Keratinocyte (primary cell): Measurements from ENCODE around the gene RPH3AL. TPM values are rescaled to one million over a fixed set of nuclear protein-coding genes. Genes with fewer than 3 reads are reported as not detected.

ENCODE experiments used
- DNase-seq: peaks from one replicate; pipeline ENCODE4 v3.0.0-alpha.2; 2011; ENCODE audit warnings: low read depth, missing footprints, low spot score
- FAIRE-seq: peaks from 2 replicates; lab custom pipeline; 2011; peaks lifted over from hg19 to GRCh38; lab: Jason Lieb, UNC
- H2AFZ ChIP-seq: 2 replicates; pipeline ENCODE4 v1.6.0; 2012; ENCODE audit warnings: low read length, control low read depth, inconsistent platforms; ENCODE audit not compliant: control insufficient read depth
- H3K27ac ChIP-seq: 2 replicates; pipeline ENCODE4 v1.5.1; 2011; ENCODE audit warnings: low read length; ENCODE audit not compliant: control insufficient read depth, insufficient read depth
- H3K27me3 ChIP-seq: 3 replicates; pipeline ENCODE4 v1.6.0; 2011; ENCODE audit warnings: low read length; ENCODE audit not compliant: control insufficient read depth, insufficient read depth; ENCODE audit errors: extremely low read depth
- H3K36me3 ChIP-seq, 2 experiments: 2 replicates in 1 of 2; 3 replicates in 1 of 2; pipeline ENCODE4 v1.5.1; 2011; ENCODE audit warnings: low read length in 2 of 2, mild to moderate bottlenecking in 1 of 2; ENCODE audit not compliant: control insufficient read depth in 2 of 2, insufficient read depth in 2 of 2; ENCODE audit errors: extremely low read depth in 1 of 2
- H3K4me1 ChIP-seq: 3 replicates; pipeline ENCODE4 v1.5.1; 2011; ENCODE audit warnings: low read length; ENCODE audit not compliant: control insufficient read depth, insufficient read depth; ENCODE audit errors: extremely low read depth
- H3K4me2 ChIP-seq: 3 replicates; pipeline ENCODE4 v1.6.0; 2011; ENCODE audit warnings: low read depth, low read length; ENCODE audit not compliant: control insufficient read depth, insufficient read depth; ENCODE audit errors: extremely low read depth
- H3K4me3 ChIP-seq, 3 experiments: fragments of 200-600 bp in 1 of 3; sonication (generic) in 1 of 3; 2 replicates in 2 of 3; 3 replicates in 1 of 3; pipeline ENCODE4 v1.5.1; 2011 to 2016; ENCODE audit warnings: low read length in 3 of 3, mild to moderate bottlenecking in 3 of 3, control low read depth in 2 of 3, inconsistent platforms in 1 of 3, low read depth in 1 of 3, mixed read lengths in 1 of 3, mixed run types in 1 of 3, moderate library complexity in 1 of 3; ENCODE audit not compliant: control insufficient read depth in 2 of 3, insufficient read depth in 2 of 3; ENCODE audit errors: extremely low read depth in 1 of 3
- H3K79me2 ChIP-seq: 2 replicates; pipeline ENCODE4 v1.6.0; 2012; ENCODE audit warnings: low read length; ENCODE audit not compliant: control insufficient read depth, insufficient read depth
- H3K9ac ChIP-seq: 3 replicates; pipeline ENCODE4 v1.6.0; 2011; ENCODE audit warnings: low read length; ENCODE audit not compliant: control insufficient read depth, insufficient read depth; ENCODE audit errors: extremely low read depth
- H3K9me1 ChIP-seq: 3 replicates; pipeline ENCODE4 v1.6.0; 2011; ENCODE audit warnings: low read length; ENCODE audit not compliant: control insufficient read depth, insufficient read depth; ENCODE audit errors: extremely low read depth
- H3K9me3 ChIP-seq: 2 replicates; pipeline ENCODE4 v1.5.1; 2012; ENCODE audit warnings: low read depth, low read length; ENCODE audit not compliant: control insufficient read depth
- H4K20me1 ChIP-seq: 3 replicates; pipeline ENCODE4 v1.6.0; 2011; ENCODE audit warnings: low read length; ENCODE audit not compliant: control insufficient read depth, insufficient read depth; ENCODE audit errors: extremely low read depth
- EZH2 ChIP-seq: IDR thresholded peaks from one replicate; pipeline ENCODE4 v1.6.1; 2012; ENCODE audit warnings: inconsistent platforms, mild to moderate bottlenecking, low read length, moderate library complexity
- dilution Hi-C: fragments of 300-500 bp; cut with MboI; formaldehyde crosslinking; loops from one replicate; pipeline ENCODE4 v1.7.0; 2020; ENCODE audit warnings: low sequenced_read_pairs; ENCODE audit not compliant: extremely low pct_ligation_motif_present
- polyA plus RNA-seq, 5 experiments: library from polyadenylated mRNA; depleted of rRNA in 3 of 5; stranded (reverse) in 3 of 5; stranded (forward) in 1 of 5; unstranded in 1 of 5; fragments of >200 nt; gene quantifications; 1 replicate in 1 of 5; 2 replicates in 3 of 5; 3 replicates in 1 of 5; pipeline versions ENCODE4 v1.2.1 to v1.2.3, GENCODE V29; 2011 to 2012; ENCODE audit warnings: missing spikeins in 2 of 5, low read depth in 1 of 5, low replicate concordance in 1 of 5
- TF ChIP-seq, protein P1 (sequence below), 3 experiments: IDR thresholded peaks in 1 of 3; conservative IDR thresholded peaks in 1 of 3; optimal IDR thresholded peaks in 1 of 3; 2 replicates in 2 of 3; 3 replicates in 1 of 3; pipeline versions ENCODE3 to v1.5.1; 2011; ENCODE audit warnings: low read length in 3 of 3, mild to moderate bottlenecking in 3 of 3, moderate library complexity in 2 of 3, control low read depth in 1 of 3, inconsistent platforms in 1 of 3; ENCODE audit not compliant: insufficient read depth in 2 of 3; ENCODE audit errors: extremely low read depth in 1 of 3

Gene RPH3AL
- polyA plus RNA-seq, 1 donor (not counting 4 experiments of a cell fraction or from before 2014, with no cell fraction given), result 0.31 TPM

GRCh38 chr17:165939-166338, 186.7 kb downstream of the RPH3AL start:
- no peaks in the 10 kb centered on the region for H3K9me3 ChIP-seq
- DNase-seq (no peak), FAIRE-seq (no peak)

GRCh38 chr17:164303-165235, 188.0 kb downstream of the RPH3AL start:
- H3K27ac ChIP-seq, result no peak overlapping the region
- H3K9me3 ChIP-seq, result no peaks in the 10 kb centered on the region
- no peaks in the 10 kb centered on the region for H3K9me1 ChIP-seq
- DNase-seq (no peak), FAIRE-seq (no peak)
- TF ChIP-seq, protein P1, sequence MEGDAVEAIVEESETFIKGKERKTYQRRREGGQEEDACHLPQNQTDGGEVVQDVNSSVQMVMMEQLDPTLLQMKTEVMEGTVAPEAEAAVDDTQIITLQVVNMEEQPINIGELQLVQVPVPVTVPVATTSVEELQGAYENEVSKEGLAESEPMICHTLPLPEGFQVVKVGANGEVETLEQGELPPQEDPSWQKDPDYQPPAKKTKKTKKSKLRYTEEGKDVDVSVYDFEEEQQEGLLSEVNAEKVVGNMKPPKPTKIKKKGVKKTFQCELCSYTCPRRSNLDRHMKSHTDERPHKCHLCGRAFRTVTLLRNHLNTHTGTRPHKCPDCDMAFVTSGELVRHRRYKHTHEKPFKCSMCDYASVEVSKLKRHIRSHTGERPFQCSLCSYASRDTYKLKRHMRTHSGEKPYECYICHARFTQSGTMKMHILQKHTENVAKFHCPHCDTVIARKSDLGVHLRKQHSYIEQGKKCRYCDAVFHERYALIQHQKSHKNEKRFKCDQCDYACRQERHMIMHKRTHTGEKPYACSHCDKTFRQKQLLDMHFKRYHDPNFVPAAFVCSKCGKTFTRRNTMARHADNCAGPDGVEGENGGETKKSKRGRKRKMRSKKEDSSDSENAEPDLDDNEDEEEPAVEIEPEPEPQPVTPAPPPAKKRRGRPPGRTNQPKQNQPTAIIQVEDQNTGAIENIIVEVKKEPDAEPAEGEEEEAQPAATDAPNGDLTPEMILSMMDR (optimal IDR thresholded peaks at IDR 0.05 in 1 of 3, IDR thresholded peaks at IDR 0.05 in 1 of 3, conservative IDR thresholded peaks at IDR 0.05 in 1 of 3; ENCODE audit: extremely low read depth in 1 of 3, insufficient read depth in 2 of 3, low read length in 3 of 3), result peak; percentile 28 to 61 (median 40)
- no peak for TF ChIP-seq EZH2
- H3K4me3 ChIP-seq, result no peak overlapping the region
- no peaks in the 10 kb centered on the region for H4K20me1 ChIP-seq
- no peaks in the 10 kb centered on the region for H3K79me2 ChIP-seq
- no peak overlapping the region for H3K9ac ChIP-seq
- no peak overlapping the region for H2AFZ ChIP-seq
- H3K4me1 ChIP-seq, result no peaks in the 10 kb centered on the region
- no peak overlapping the region for H3K4me2 ChIP-seq
- H3K36me3 ChIP-seq, result no peaks in the 10 kb centered on the region
- dilution Hi-C loops, result no loop called here
- peaks cover 6% of the 10 kb centered on the region for H3K27me3 ChIP-seq

More at GRCh38 chr17:165939-166338, 186.7 kb downstream of the RPH3AL start:
- TF ChIP-seq EZH2, result no peak
- no peak overlapping the region for H3K4me2 ChIP-seq
- no peaks in the 10 kb centered on the region for H3K4me1 ChIP-seq
- no peak overlapping the region for H3K27ac ChIP-seq
- H3K4me3 ChIP-seq, result no peak overlapping the region
- no peaks in the 10 kb centered on the region for H3K36me3 ChIP-seq
- H3K9me1 ChIP-seq, result no peaks in the 10 kb centered on the region
- H3K79me2 ChIP-seq, result no peaks in the 10 kb centered on the region
- H3K9ac ChIP-seq, result no peak overlapping the region
- dilution Hi-C loops, result no loop called here
- H4K20me1 ChIP-seq, result no peaks in the 10 kb centered on the region
- H2AFZ ChIP-seq, result no peak overlapping the region
- peaks cover 6% of the 10 kb centered on the region for H3K27me3 ChIP-seq
